Measurements from ENCODE around the gene PSMB7.

PSMB7 gene

GRCh38 chr9:124414612-124415011 is 630 bp downstream of the PSMB7 start:
- Histone ChIP-seq H3K4me1 (peaks cover 0 to 16% (median 12%) of the 10 kb centered on the region in 4 donors), H3K4me3 (peak overlapping the region; percentile 92 to 95), H3K27ac (peak overlapping the region; percentile 63 to 70), H3K27me3 (no peaks in the 10 kb centered on the region), H3K36me3 (peaks cover 43 to 46% (median 44%) of the 10 kb centered on the region in 3 donors), H3K9me3 (no peaks in the 10 kb centered on the region)
- no peak for DNase-seq
- no peak for TF ChIP-seq CTCF (IDR thresholded peaks at IDR 0.05)
- intact Hi-C loops (cut with DNase I; ENCODE audit: low total_unique reads), result loop anchor here (5.0 kb wide), 1 partner anchor 358 kb away; the partner anchor contains the start of gene NR6A1

DNA sequence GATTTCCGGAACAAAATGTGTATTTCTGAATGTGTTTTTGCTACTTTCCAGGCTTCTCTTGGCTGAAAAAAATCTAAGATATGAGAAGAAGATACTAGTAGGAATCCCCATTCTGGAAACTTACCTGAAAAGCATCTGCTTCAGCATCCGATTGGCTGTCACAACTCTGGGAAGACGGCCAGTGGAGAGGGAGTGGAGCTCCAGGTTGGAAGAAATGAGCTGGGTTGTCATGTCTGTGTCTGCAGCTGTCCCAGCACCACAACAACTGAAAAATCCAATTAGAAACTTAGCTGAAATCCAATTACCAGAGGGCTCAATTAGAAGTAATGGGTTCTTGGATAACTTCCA is 3.0 kb downstream of the PSMB7 start:
- no peak for TF ChIP-seq CTCF (IDR thresholded peaks at IDR 0.05)
- Histone ChIP-seq H3K9me3 (no peaks in the 10 kb centered on the region), H3K36me3 (peaks cover 54 to 67% (median 62%) of the 10 kb centered on the region in 3 donors), H3K27me3 (no peaks in the 10 kb centered on the region), H3K4me3 (no peak overlapping the region), H3K4me1 (peaks cover 0 to 16% (median 12%) of the 10 kb centered on the region in 4 donors), H3K27ac (no peak overlapping the region)
- intact Hi-C loops (cut with DNase I; ENCODE audit: low total_unique reads), result no loop called here
- DNase-seq, result no peak

GRCh38 chr9:124411514-124412227 is 3.6 kb downstream of the PSMB7 start:
- no peak for DNase-seq
- Histone ChIP-seq H3K9me3 (no peaks in the 10 kb centered on the region), H3K4me1 (peaks cover 0 to 16% (median 12%) of the 10 kb centered on the region in 4 donors), H3K36me3 (peaks cover 56 to 73% (median 63%) of the 10 kb centered on the region in 3 donors), H3K27me3 (no peaks in the 10 kb centered on the region), H3K4me3 (no peak overlapping the region), H3K27ac (no peak overlapping the region)
- no peak for TF ChIP-seq CTCF (IDR thresholded peaks at IDR 0.05)
- intact Hi-C loops (cut with DNase I; ENCODE audit: low total_unique reads), result no loop called here

- H3K4me3 ChIP-seq, result no peak overlapping the region
- TF ChIP-seq CTCF (IDR thresholded peaks at IDR 0.05), result peak in 1 of 2 experiments; percentile 4
- intact Hi-C loops (cut with DNase I; ENCODE audit: low total_unique reads), result no loop called here
- H3K9me3 ChIP-seq, result no peaks in the 10 kb centered on the region
- H3K27me3 ChIP-seq, result no peaks in the 10 kb centered on the region
- H3K36me3 ChIP-seq, result peaks cover 66 to 85% (median 71%) of the 10 kb centered on the region in 3 donors
- H3K27ac ChIP-seq, result no peak overlapping the region
- H3K4me1 ChIP-seq, result peaks cover 0 to 16% (median 12%) of the 10 kb centered on the region in 4 donors
- no peak for DNase-seq
Measured at GRCh38 chr9:124410321-124410913, 4.8 kb downstream of the PSMB7 start.

- DNase-seq, result no peak
- Histone ChIP-seq H3K36me3 (peaks cover 76 to 95% (median 81%) of the 10 kb centered on the region in 3 donors), H3K4me1 (peaks cover 0 to 11% (median 7%) of the 10 kb centered on the region in 4 donors), H3K27ac (no peak overlapping the region), H3K27me3 (no peaks in the 10 kb centered on the region), H3K4me3 (no peak overlapping the region), H3K9me3 (no peaks in the 10 kb centered on the region)
- TF ChIP-seq CTCF (IDR thresholded peaks at IDR 0.05), result no peak
- intact Hi-C loops (cut with DNase I; ENCODE audit: low total_unique reads), result no loop called here
Measured at GRCh38 chr9:124409410-124409809, 5.8 kb downstream of the PSMB7 start.
